HepG2 (cell line): Measurements from ENCODE around the gene USP7. TPM values are rescaled to one million over a fixed set of nuclear protein-coding genes. Genes with fewer than 3 reads are reported as not detected.
A peak's percentile ranks its signal among the peaks of the same experiment; 100 is the strongest.

ENCODE experiments used
- AKAP8 ChIP-seq: sonication (generic); formaldehyde crosslinking; IDR thresholded peaks from 2 replicates; pipeline ENCODE4 v1.5.1; 2020; ENCODE audit warnings: mild to moderate bottlenecking, missing genetic modification reagents
- ARNTL ChIP-seq: sonication (generic); formaldehyde crosslinking; IDR thresholded peaks from 2 replicates; pipeline ENCODE4 v1.4.0; 2020; ENCODE audit warnings: mild to moderate bottlenecking, missing genetic modification reagents
- ATAD3A ChIP-seq: sonication (generic); formaldehyde crosslinking; IDR thresholded peaks from 2 replicates; pipeline ENCODE4 v1.4.0; 2020; ENCODE audit warnings: missing genetic modification reagents
- ATF6 ChIP-seq: sonication (generic); formaldehyde crosslinking; conservative IDR thresholded peaks from 2 replicates; pipeline ENCODE4 v1.4.0; 2020; ENCODE audit warnings: missing genetic modification reagents
- CTCF ChIP-seq: sonication (generic); formaldehyde crosslinking; IDR thresholded peaks from 2 replicates; pipeline ENCODE4 v1.5.0; 2020; ENCODE audit warnings: mild to moderate bottlenecking, missing genetic modification reagents, moderate library complexity
- HDAC1 ChIP-seq: sonication (generic); formaldehyde crosslinking; IDR thresholded peaks from 2 replicates; pipeline ENCODE4 v1.5.1; 2020; ENCODE audit warnings: mild to moderate bottlenecking, missing genetic modification reagents
- HMGXB4 ChIP-seq, 2 experiments: sonication (generic) in 1 of 2; formaldehyde crosslinking in 1 of 2; IDR thresholded peaks; 2 replicates each; pipeline versions ENCODE4 v1.4.0 to v1.6.1; 2018 to 2020; ENCODE audit warnings: missing genetic modification reagents in 2 of 2, borderline replicate concordance in 1 of 2, low read depth in 1 of 2, mild to moderate bottlenecking in 1 of 2, missing biosample characterization in 1 of 2
- HNRNPK ChIP-seq: fragments of 200-400 bp; formaldehyde crosslinking; IDR thresholded peaks from 2 replicates; pipeline ENCODE4 v1.6.1; 2018; ENCODE audit warnings: low read length, low read depth, moderate library complexity, mild to moderate bottlenecking; ENCODE audit not compliant: poor library complexity, severe bottlenecking
- JDP2 ChIP-seq: sonication (generic); formaldehyde crosslinking; IDR thresholded peaks from 2 replicates; pipeline ENCODE4 v1.8.1; 2022; ENCODE audit warnings: missing genetic modification reagents, borderline replicate concordance
- NFIB ChIP-seq: sonication (generic); formaldehyde crosslinking; IDR thresholded peaks from 2 replicates; pipeline ENCODE4 v1.9.0; 2021; ENCODE audit warnings: missing genetic modification reagents, mild to moderate bottlenecking, borderline replicate concordance
- PAX8 ChIP-seq: sonication (generic); formaldehyde crosslinking; IDR thresholded peaks from 2 replicates; pipeline ENCODE4 v1.8.0; 2022; ENCODE audit warnings: mild to moderate bottlenecking, missing genetic modification reagents, borderline replicate concordance
- SRSF4 ChIP-seq: fragments of 200-400 bp; formaldehyde crosslinking; IDR thresholded peaks from one replicate; pipeline ENCODE4 v1.6.1; 2018; ENCODE audit warnings: mild to moderate bottlenecking, low read depth, low read length, moderate library complexity; ENCODE audit not compliant: poor library complexity, severe bottlenecking
- ZBTB4 ChIP-seq: sonication (generic); formaldehyde crosslinking; IDR thresholded peaks from 2 replicates; pipeline ENCODE4 v1.4.0; 2020; ENCODE audit warnings: missing genetic modification reagents, mild to moderate bottlenecking, borderline replicate concordance
- ZFAT ChIP-seq: sonication (generic); formaldehyde crosslinking; conservative IDR thresholded peaks from 2 replicates; pipeline ENCODE4 v1.8.1; 2023; ENCODE audit warnings: missing genetic modification reagents, inconsistent platforms
- ZNF225 ChIP-seq: sonication (generic); formaldehyde crosslinking; IDR thresholded peaks from 2 replicates; pipeline ENCODE4 v1.4.0; 2020; ENCODE audit warnings: mild to moderate bottlenecking, missing genetic modification reagents
- ZNF343 ChIP-seq: sonication (generic); formaldehyde crosslinking; IDR thresholded peaks from 2 replicates; pipeline ENCODE4 v1.4.0; 2020; ENCODE audit warnings: mild to moderate bottlenecking, missing genetic modification reagents
- ZNF350 ChIP-seq: sonication (generic); formaldehyde crosslinking; IDR thresholded peaks from 2 replicates; pipeline ENCODE4 v1.4.0; 2020; ENCODE audit warnings: mild to moderate bottlenecking, low read depth, missing genetic modification reagents, borderline replicate concordance
- ZNF570 ChIP-seq: sonication (generic); formaldehyde crosslinking; IDR thresholded peaks from 2 replicates; pipeline ENCODE4 v1.4.0; 2020; ENCODE audit warnings: mild to moderate bottlenecking, missing genetic modification reagents, borderline replicate concordance
- ZNF816 ChIP-seq: sonication (generic); formaldehyde crosslinking; IDR thresholded peaks from 2 replicates; pipeline ENCODE4 v1.8.0; 2022; ENCODE audit warnings: missing genetic modification reagents, mild to moderate bottlenecking, borderline replicate concordance
- polyA plus RNA-seq, 8 experiments: library from polyadenylated mRNA; depleted of rRNA in 3 of 8; stranded (reverse) in 7 of 8; unstranded in 1 of 8; fragments of >200 nt; fragmentation: Illumina TruSeq in 4 of 8; extraction: Trizol in 4 of 8; gene quantifications; 2 replicates each; pipeline versions ENCODE4 v1.2.1 to v1.2.3, GENCODE V29; 2011 to 2016; ENCODE audit warnings: low read depth in 4 of 8, missing spikeins in 1 of 8, mixed read lengths in 1 of 8; ENCODE audit not compliant: insufficient read depth in 1 of 8
- total RNA-seq, 5 experiments: library from RNA; depleted of rRNA; stranded (reverse); fragments of >200 nt; fragmentation: Illumina TruSeq; extraction: Trizol; gene quantifications; 2 replicates each; pipeline ENCODE4 v1.2.3, GENCODE V29; 2016; ENCODE audit warnings: low read depth in 1 of 5

Gene USP7
- total and polyA plus RNA-seq, 2 of the 13 experiments (the other 11 are each of a cell fraction or from before 2014, with no cell fraction given) = 52.5 to 173 TPM

GRCh38 chr16:8868416-8869211 lies 95.1 kb downstream of the USP7 start, which contains the start of gene CARHSP1 (continued):
- TF ChIP-seq CTCF (CRISPR knock-in tag) (no peak), AKAP8 (CRISPR knock-in tag) (no peak), HDAC1 (CRISPR knock-in tag) (peak; percentile 79; the same call in 1 of the 2 replicates), JDP2 (no peak; the same call in 1 of the 2 replicates), PAX8 (CRISPR knock-in tag) (no peak), ZBTB4 (no peak), SRSF4 (no peak), ATAD3A (CRISPR knock-in tag) (no peak), ARNTL (CRISPR knock-in tag) (no peak), ZNF816 (CRISPR knock-in tag) (peak; percentile 51), ZNF225 (CRISPR knock-in tag) (no peak), HMGXB4 (CRISPR knock-in tag; IDR thresholded peaks at IDR 0.05; ENCODE audit: borderline replicate concordance in 1 of 2, low read depth in 1 of 2) (peak in 1 of 2 experiments; percentile 43; a peak in 1 of 4 replicates), NFIB (CRISPR knock-in tag) (no peak), HNRNPK (peak; percentile 69), ZFAT (CRISPR knock-in tag) (no peak), ATF6 (no peak; the same call in 1 of the 2 replicates), ZNF570 (CRISPR knock-in tag) (no peak), ZNF350 (CRISPR knock-in tag) (no peak), ZNF343 (CRISPR knock-in tag) (peak; percentile 87)
